HG02885 (cell line): Measurements from ENCODE around the gene OSCP1.

Experiments used
- ATAC-seq: cut with Tn5 transposase; IDR thresholded peaks from one replicate; pipeline ENCODE4 v1.9.1; 2021; ENCODE audit warnings: mild to moderate bottlenecking; ENCODE audit not compliant: unreplicated experiment, poor library complexity

OSCP1 gene

GRCh38 chr1:36453051-36453450 is 2.8 kb upstream of the OSCP1 start:
- no peak for ATAC-seq

- no peak for ATAC-seq
Observed at GRCh38 chr1:36450919-36451305, 661 bp upstream of the OSCP1 start.

GRCh38 chr1:36448530-36449056 is 1.7 kb downstream of the OSCP1 start:
- no peak for ATAC-seq

- no peak for ATAC-seq
Observed at GRCh38 chr1:36447450-36447849, 2.8 kb downstream of the OSCP1 start.

GRCh38 chr1:36446746-36447145 is 3.5 kb downstream of the OSCP1 start:
- ATAC-seq: no peak

- no peak for ATAC-seq
Observed at GRCh38 chr1:36446271-36446670, 4.0 kb downstream of the OSCP1 start.

- no peak for ATAC-seq
Observed at GRCh38 chr1:36443297-36443696, 7.0 kb downstream of the OSCP1 start.

- no peak for ATAC-seq
Observed at GRCh38 chr1:36442337-36442736, 7.9 kb downstream of the OSCP1 start.

GRCh38 chr1:36440646-36441045 is 9.6 kb downstream of the OSCP1 start:
- ATAC-seq: no peak

GRCh38 chr1:36440044-36440443 is 10.2 kb downstream of the OSCP1 start:
- no peak for ATAC-seq

- ATAC-seq: no peak
Observed at GRCh38 chr1:36438715-36439114, 11.5 kb downstream of the OSCP1 start.

- ATAC-seq: no peak
Observed at GRCh38 chr1:36436821-36437220, 13.4 kb downstream of the OSCP1 start.

- ATAC-seq: no peak
Observed at GRCh38 chr1:36433102-36433501, 17.1 kb downstream of the OSCP1 start.

- no peak for ATAC-seq
Observed at GRCh38 chr1:36432616-36433015, 17.6 kb downstream of the OSCP1 start.

GRCh38 chr1:36425791-36426190 is 24.5 kb downstream of the OSCP1 start:
- no peak for ATAC-seq

GRCh38 chr1:36421649-36422048 is 28.6 kb downstream of the OSCP1 start:
- no peak for ATAC-seq

- ATAC-seq: no peak
Observed at GRCh38 chr1:36420836-36421317, 29.4 kb downstream of the OSCP1 start.

GRCh38 chr1:36420409-36420808 is 29.8 kb downstream of the OSCP1 start:
- no peak for ATAC-seq

GRCh38 chr1:36419569-36419968 is 30.7 kb downstream of the OSCP1 start:
- no peak for ATAC-seq

GRCh38 chr1:36419140-36419539 is 31.1 kb downstream of the OSCP1 start:
- ATAC-seq: no peak

GRCh38 chr1:36417931-36418330 is 32.3 kb downstream of the OSCP1 start:
- no peak for ATAC-seq

GRCh38 chr1:36415661-36416326 is 34.5 kb downstream of the OSCP1 start:
- no peak for ATAC-seq
